Testis (tissue), 3 donors: ENCODE measurements around the gene TMEM273. TPM values are rescaled to one million over a fixed set of nuclear protein-coding genes. Genes with fewer than 3 reads are reported as not detected.

Experiments
- DNase-seq: peaks from one replicate; pipeline ENCODE4 v3.0.0-alpha.2; 2019
- H3K27ac ChIP-seq, 2 donors: fragments of 200-600 bp; sonication (generic); one replicate each; pipeline ENCODE4 v1.5.1; 2019
- H3K27me3 ChIP-seq: fragments of 200-600 bp; sonication (generic); one replicate; pipeline ENCODE4 v1.5.1; 2019
- H3K36me3 ChIP-seq: fragments of 200-600 bp; sonication (generic); one replicate; pipeline ENCODE4 v1.5.1; 2017; ENCODE audit warnings: low read depth; ENCODE audit errors: missing control alignments
- H3K4me1 ChIP-seq: fragments of 200-600 bp; sonication (generic); one replicate; pipeline ENCODE4 v1.5.1; 2019
- H3K4me3 ChIP-seq, 2 donors: fragments of 200-600 bp; sonication (generic); one replicate each; pipeline ENCODE4 v1.5.1; 2017 to 2019
- H3K9me3 ChIP-seq: fragments of 200-600 bp; sonication (generic); one replicate; pipeline ENCODE4 v1.5.1; 2017
- CTCF ChIP-seq, 3 experiments: fragments of 450-650 bp in 2 of 3; fragments of 200-600 bp in 1 of 3; sonication (generic) in 1 of 3; IDR thresholded peaks; one replicate each; pipeline ENCODE4 v1.5.1; 2016 to 2019; ENCODE audit warnings: antibody characterized with exemption in 3 of 3, mild to moderate bottlenecking in 2 of 3, moderate library complexity in 1 of 3
- POLR2A ChIP-seq: fragments of 450-650 bp; IDR thresholded peaks from one replicate; pipeline ENCODE4 v1.6.1; 2017; ENCODE audit warnings: antibody characterized with exemption, mild to moderate bottlenecking, moderate library complexity
- WGBS, 2 donors: methylation state at CpG; one replicate each; pipeline ENCODE4 v1.1.5; 2018; 5-methylcytosine and 5-hydroxymethylcytosine counted together
- intact Hi-C: fragments of 100-400 bp; cut with DNase I; formaldehyde crosslinking; loops from one replicate; pipeline ENCODE4 v1.15.1; 2023; ENCODE audit warnings: low total_unique reads
- polyA plus RNA-seq: library from polyadenylated mRNA; stranded (reverse); fragments of 350-450 nt; fragmentation: Illumina TruSeq; extraction: RNeasy Lipid Tissue Mini Kit (QIAGEN cat#74804); gene quantifications from one replicate; pipeline ENCODE4 v1.2.3, GENCODE V29; 2014; ENCODE audit warnings: low read depth, low replicate concordance; ENCODE audit not compliant: insufficient read depth
- total RNA-seq, 2 donors: library from RNA; depleted of rRNA; stranded (reverse); fragments of >200 nt; gene quantifications; one replicate each; pipeline ENCODE4 v1.2.3, GENCODE V29; 2016

The TMEM273 gene
- total and polyA plus RNA-seq, 3 donors from 2014 or later: 4.5 to 8.2 (median 5.3) TPM

DNA sequence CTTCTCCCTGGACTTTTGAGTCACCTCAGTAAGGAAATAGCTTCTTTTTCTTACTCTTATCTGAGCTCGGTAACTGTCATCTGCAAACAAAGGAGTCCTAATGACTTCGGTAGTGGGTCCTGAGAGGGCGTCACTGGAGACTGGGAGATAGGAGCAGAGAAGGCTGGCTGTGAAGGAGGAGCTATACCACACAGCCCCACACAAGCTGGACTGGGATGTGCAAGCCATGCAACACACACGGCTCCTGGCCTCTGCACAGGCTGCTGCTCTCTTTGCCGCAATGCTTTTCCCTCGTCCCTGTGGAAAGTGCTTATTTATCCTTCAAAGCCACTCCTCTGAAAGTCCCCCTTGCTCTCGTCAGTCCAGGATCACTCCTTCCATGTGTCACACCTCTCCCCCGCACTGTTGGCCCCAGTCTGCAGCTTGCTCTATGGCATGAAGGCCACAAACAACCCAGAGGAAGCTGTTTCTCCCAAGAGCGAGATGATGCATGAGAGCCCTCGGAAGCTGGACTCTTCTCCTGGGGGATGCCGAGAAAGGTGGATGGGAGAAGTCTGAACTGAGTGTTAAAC is 14.9 kb downstream of the TMEM273 start:
- no peaks in the 10 kb centered on the region for H3K9me3 ChIP-seq
- DNase-seq: no peak
- H3K36me3 ChIP-seq: no peaks in the 10 kb centered on the region
- intact Hi-C loops: no loop called here
- no peaks in the 10 kb centered on the region for H3K27me3 ChIP-seq
- no peak overlapping the region for H3K27ac ChIP-seq
- no peaks in the 10 kb centered on the region for H3K4me1 ChIP-seq
- WGBS, 2 donors: 91 to 93% methylated on average over 11 of the region's 11 CpGs
- no peak for TF ChIP-seq CTCF (IDR thresholded peaks at IDR 0.05)
- no peak for TF ChIP-seq POLR2A
- no peak overlapping the region for H3K4me3 ChIP-seq

DNA sequence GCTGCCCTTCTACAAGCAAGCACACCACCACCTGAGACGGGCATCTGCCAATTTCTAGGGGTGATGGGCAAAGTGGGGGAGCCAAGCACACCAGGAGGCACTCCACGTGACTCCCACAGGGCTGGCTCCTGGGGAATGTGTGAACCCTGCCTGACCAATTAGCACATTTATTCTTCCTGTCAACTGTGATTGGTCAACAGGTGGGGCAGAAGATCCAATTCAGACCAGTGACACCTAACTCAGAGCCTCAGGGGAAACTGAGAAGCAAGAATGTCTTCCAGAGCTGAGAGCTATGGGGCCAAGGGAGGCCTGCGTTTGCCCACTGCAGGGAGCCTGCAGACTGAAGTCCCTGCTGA is 15.4 kb downstream of the TMEM273 start:
- H3K27ac ChIP-seq: no peak overlapping the region

DNA sequence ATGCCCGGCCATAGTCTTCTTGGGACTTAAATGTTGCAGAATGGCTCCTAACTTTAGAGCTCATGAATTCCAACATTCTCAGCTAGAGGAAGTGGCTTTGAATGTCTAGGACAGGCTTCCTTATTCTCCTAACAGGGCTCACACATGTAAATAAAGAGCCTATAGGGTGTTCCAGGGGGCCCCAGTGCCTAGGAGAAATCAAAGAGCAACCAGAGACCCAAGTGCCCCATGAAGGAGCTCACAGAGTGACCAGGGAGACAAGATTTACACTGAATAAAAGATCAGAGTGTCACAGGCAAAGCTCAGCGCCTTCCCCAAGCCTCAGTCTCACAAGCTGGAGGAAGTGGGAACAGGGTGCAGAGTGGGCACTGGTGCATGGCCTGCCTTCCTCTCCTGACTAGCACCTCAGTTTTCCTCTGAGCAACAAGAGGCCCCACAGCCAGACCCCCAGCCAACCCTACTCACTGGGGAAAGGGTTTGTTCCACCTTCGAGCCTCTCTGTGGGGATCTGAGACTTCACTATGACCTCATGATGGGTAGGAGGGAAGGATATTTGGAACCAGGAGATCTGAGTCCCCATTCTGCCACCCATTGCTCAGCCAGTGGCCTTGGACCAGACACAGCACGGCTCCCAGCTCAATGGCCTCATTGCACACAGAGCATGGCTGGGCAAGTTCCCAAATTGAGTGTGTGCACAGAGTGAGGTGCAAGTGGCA is 16.0 kb downstream of the TMEM273 start:
- WGBS, 2 donors: 91 to 93% methylated on average over 3 to 4 of the region's 4 CpGs
- no peak for TF ChIP-seq CTCF (IDR thresholded peaks at IDR 0.05)
- TF ChIP-seq POLR2A: no peak
- H3K4me1 ChIP-seq: no peaks in the 10 kb centered on the region
- H3K27ac ChIP-seq: no peak overlapping the region
- H3K4me3 ChIP-seq: no peak overlapping the region
- H3K27me3 ChIP-seq: no peaks in the 10 kb centered on the region
- no peaks in the 10 kb centered on the region for H3K9me3 ChIP-seq
- no peak for DNase-seq
- intact Hi-C loops: no loop called here
- H3K36me3 ChIP-seq: no peaks in the 10 kb centered on the region

More for the DNA sequence above, 15.4 kb downstream of the TMEM273 start:
- H3K9me3 ChIP-seq: no peaks in the 10 kb centered on the region
- 94 to 100% methylated on average over 1 to 3 of the region's 3 CpGs for WGBS, 2 donors
- H3K36me3 ChIP-seq: no peaks in the 10 kb centered on the region
- H3K4me1 ChIP-seq: no peaks in the 10 kb centered on the region
- no peak overlapping the region for H3K4me3 ChIP-seq
- intact Hi-C loops: no loop called here
- DNase-seq: no peak
- no peak for TF ChIP-seq POLR2A
- TF ChIP-seq CTCF (IDR thresholded peaks at IDR 0.05): no peak
- H3K27me3 ChIP-seq: no peaks in the 10 kb centered on the region

GRCh38 chr10:49171326-49172060 is 16.7 kb downstream of the TMEM273 start:
- Histone ChIP-seq H3K27ac (no peak overlapping the region), H3K4me1 (no peaks in the 10 kb centered on the region), H3K4me3 (no peak overlapping the region), H3K27me3 (no peaks in the 10 kb centered on the region), H3K36me3 (no peaks in the 10 kb centered on the region), H3K9me3 (no peaks in the 10 kb centered on the region)
- 77 to 92% methylated on average over 5 to 7 of the region's 7 CpGs for WGBS, 2 donors
- intact Hi-C loops: no loop called here
- TF ChIP-seq CTCF (IDR thresholded peaks at IDR 0.05) (no peak), POLR2A (no peak)
- DNase-seq: no peak
